GM12878 (cell line): ENCODE data around the gene IFNA2. TPM values are rescaled to one million over a fixed set of nuclear protein-coding genes. Genes with fewer than 3 reads are reported as not detected.

ENCODE experiments used
- polyA plus RNA-seq, 11 experiments: library from polyadenylated mRNA; depleted of rRNA in 4 of 11; unstranded in 6 of 11; stranded (reverse) in 5 of 11; fragments of >200 nt; fragmentation: Nextera tagmentation in 4 of 11; fragmentation: Illumina TruSeq in 1 of 11; extraction: Ambion mirVana in 4 of 11; extraction: Trizol in 1 of 11; gene quantifications; 1 replicate in 1 of 11; 2 replicates in 10 of 11; pipeline versions ENCODE4 v1.2.1 to v1.2.3, GENCODE V29; 2011 to 2016; ENCODE audit warnings: inconsistent platforms in 2 of 11, missing spikeins in 2 of 11, low read depth in 1 of 11
- total RNA-seq, 4 experiments: library from RNA; depleted of rRNA in 3 of 4; stranded (reverse); fragments of >200 nt in 3 of 4; fragmentation: Illumina TruSeq in 1 of 4; extraction: Trizol in 1 of 4; gene quantifications; 2 replicates each; pipeline versions ENCODE4 v1.2.1 to v1.2.3, GENCODE V29; 2013 to 2021

IFNA2 gene
- total and polyA plus RNA-seq, 10 of the 15 experiments (the other 5 are each of a cell fraction or from before 2014, with no cell fraction given): 0.26 to 2.8 (median 0.66) TPM; not detected in 2

Other genes starting within 250 kb of the IFNA2 start
Only the 7 nearest of the 15 such genes appear.
- gene IFNA5, start 80.1 kb downstream of the IFNA2 start, total RNA-seq (2014; rRNA removed): not detected in 2 replicates
- gene IFNA5, start 80.1 kb downstream of the IFNA2 start, total RNA-seq (2014; rRNA removed; fragmentation: Illumina TruSeq; extraction: Trizol): not detected in 2 replicates
- gene IFNA5, start 80.1 kb downstream of the IFNA2 start, total RNA-seq (2021): not detected in 2 replicates
- not detected in 2 replicates for gene IFNA5, start 80.1 kb downstream of the IFNA2 start, polyA plus RNA-seq (2011; rRNA removed)
- gene IFNA5, start 80.1 kb downstream of the IFNA2 start, polyA plus RNA-seq (2014; fragmentation: Illumina TruSeq; extraction: Trizol): not detected in 2 replicates
- gene IFNA5, start 80.1 kb downstream of the IFNA2 start, polyA plus RNA-seq (2014; fragmentation: Nextera tagmentation; extraction: Ambion mirVana): not detected
- gene IFNA5, start 80.1 kb downstream of the IFNA2 start, polyA plus RNA-seq (2014; rRNA removed): not detected in 2 replicates
- not detected for gene IFNA5, start 80.1 kb downstream of the IFNA2 start, polyA plus RNA-seq (2016; fragmentation: Nextera tagmentation; extraction: Ambion mirVana)
- 17.7 and 20.2 TPM in 2 replicates for gene KLHL9, start 50.0 kb downstream of the IFNA2 start, total RNA-seq (2014; rRNA removed)
- gene KLHL9, start 50.0 kb downstream of the IFNA2 start, total RNA-seq (2014; rRNA removed; fragmentation: Illumina TruSeq; extraction: Trizol): 15.3 and 15.8 TPM in 2 replicates
- 17.2 and 17.7 TPM in 2 replicates for gene KLHL9, start 50.0 kb downstream of the IFNA2 start, total RNA-seq (2021)
- gene KLHL9, start 50.0 kb downstream of the IFNA2 start, polyA plus RNA-seq (2011; rRNA removed): 37.7 and 53.4 TPM in 2 replicates
- gene KLHL9, start 50.0 kb downstream of the IFNA2 start, polyA plus RNA-seq (2014; fragmentation: Illumina TruSeq; extraction: Trizol): 18.3 and 23.1 TPM in 2 replicates
- 1 to 10 TPM; 3.8 to 5.8 TPM for gene KLHL9, start 50.0 kb downstream of the IFNA2 start, polyA plus RNA-seq (2014; fragmentation: Nextera tagmentation; extraction: Ambion mirVana)
- gene KLHL9, start 50.0 kb downstream of the IFNA2 start, polyA plus RNA-seq (2014; rRNA removed): 13.7 and 15.8 TPM in 2 replicates
- gene KLHL9, start 50.0 kb downstream of the IFNA2 start, polyA plus RNA-seq (2016; fragmentation: Nextera tagmentation; extraction: Ambion mirVana): 10 to 100 TPM; 17.5 to 18.6 TPM
- 0.22 TPM in 1 of 2 replicates, not detected in the other for gene IFNA6, start 34.5 kb downstream of the IFNA2 start, total RNA-seq (2014; rRNA removed)
- gene IFNA6, start 34.5 kb downstream of the IFNA2 start, total RNA-seq (2014; rRNA removed; fragmentation: Illumina TruSeq; extraction: Trizol): not detected in 2 replicates
- gene IFNA6, start 34.5 kb downstream of the IFNA2 start, total RNA-seq (2021): not detected in 2 replicates
- gene IFNA6, start 34.5 kb downstream of the IFNA2 start, polyA plus RNA-seq (2011; rRNA removed): 0.04 and 0.14 TPM in 2 replicates
- not detected in 2 replicates for gene IFNA6, start 34.5 kb downstream of the IFNA2 start, polyA plus RNA-seq (2014; fragmentation: Illumina TruSeq; extraction: Trizol)
- not detected for gene IFNA6, start 34.5 kb downstream of the IFNA2 start, polyA plus RNA-seq (2014; fragmentation: Nextera tagmentation; extraction: Ambion mirVana)
- not detected in 2 replicates for gene IFNA6, start 34.5 kb downstream of the IFNA2 start, polyA plus RNA-seq (2014; rRNA removed)
- gene IFNA6, start 34.5 kb downstream of the IFNA2 start, polyA plus RNA-seq (2016; fragmentation: Nextera tagmentation; extraction: Ambion mirVana): not detected
- gene IFNA13, start 17.3 kb downstream of the IFNA2 start, total RNA-seq (2014; rRNA removed): not detected in 2 replicates
- gene IFNA13, start 17.3 kb downstream of the IFNA2 start, total RNA-seq (2014; rRNA removed; fragmentation: Illumina TruSeq; extraction: Trizol): not detected in 2 replicates
- gene IFNA13, start 17.3 kb downstream of the IFNA2 start, total RNA-seq (2021): not detected in 2 replicates
- 0.06 TPM in 1 of 2 replicates, not detected in the other for gene IFNA13, start 17.3 kb downstream of the IFNA2 start, polyA plus RNA-seq (2011; rRNA removed)
- not detected in 2 replicates for gene IFNA13, start 17.3 kb downstream of the IFNA2 start, polyA plus RNA-seq (2014; fragmentation: Illumina TruSeq; extraction: Trizol)
- not detected for gene IFNA13, start 17.3 kb downstream of the IFNA2 start, polyA plus RNA-seq (2014; fragmentation: Nextera tagmentation; extraction: Ambion mirVana)
- not detected in 2 replicates for gene IFNA13, start 17.3 kb downstream of the IFNA2 start, polyA plus RNA-seq (2014; rRNA removed)
- gene IFNA13, start 17.3 kb downstream of the IFNA2 start, polyA plus RNA-seq (2016; fragmentation: Nextera tagmentation; extraction: Ambion mirVana): not detected
- gene IFNA8, start 23.7 kb upstream of the IFNA2 start, total RNA-seq (2014; rRNA removed): not detected in 2 replicates
- gene IFNA8, start 23.7 kb upstream of the IFNA2 start, total RNA-seq (2014; rRNA removed; fragmentation: Illumina TruSeq; extraction: Trizol): not detected in 2 replicates
- gene IFNA8, start 23.7 kb upstream of the IFNA2 start, total RNA-seq (2021): not detected in 2 replicates
- gene IFNA8, start 23.7 kb upstream of the IFNA2 start, polyA plus RNA-seq (2011; rRNA removed): not detected in 2 replicates
- gene IFNA8, start 23.7 kb upstream of the IFNA2 start, polyA plus RNA-seq (2014; fragmentation: Illumina TruSeq; extraction: Trizol): not detected in 2 replicates
- gene IFNA8, start 23.7 kb upstream of the IFNA2 start, polyA plus RNA-seq (2014; fragmentation: Nextera tagmentation; extraction: Ambion mirVana): not detected
- not detected in 2 replicates for gene IFNA8, start 23.7 kb upstream of the IFNA2 start, polyA plus RNA-seq (2014; rRNA removed)
- gene IFNA8, start 23.7 kb upstream of the IFNA2 start, polyA plus RNA-seq (2016; fragmentation: Nextera tagmentation; extraction: Ambion mirVana): not detected
- not detected in 2 replicates for gene IFNA1, start 55.0 kb upstream of the IFNA2 start, total RNA-seq (2014; rRNA removed)
- gene IFNA1, start 55.0 kb upstream of the IFNA2 start, total RNA-seq (2014; rRNA removed; fragmentation: Illumina TruSeq; extraction: Trizol): not detected in 2 replicates
- not detected in 2 replicates for gene IFNA1, start 55.0 kb upstream of the IFNA2 start, total RNA-seq (2021)
- not detected in 2 replicates for gene IFNA1, start 55.0 kb upstream of the IFNA2 start, polyA plus RNA-seq (2011; rRNA removed)
- gene IFNA1, start 55.0 kb upstream of the IFNA2 start, polyA plus RNA-seq (2014; fragmentation: Illumina TruSeq; extraction: Trizol): not detected in 2 replicates
- not detected for gene IFNA1, start 55.0 kb upstream of the IFNA2 start, polyA plus RNA-seq (2014; fragmentation: Nextera tagmentation; extraction: Ambion mirVana)
- not detected in 2 replicates for gene IFNA1, start 55.0 kb upstream of the IFNA2 start, polyA plus RNA-seq (2014; rRNA removed)
- not detected for gene IFNA1, start 55.0 kb upstream of the IFNA2 start, polyA plus RNA-seq (2016; fragmentation: Nextera tagmentation; extraction: Ambion mirVana)
- gene IFNE, start 96.9 kb upstream of the IFNA2 start, total RNA-seq (2014; rRNA removed): not detected in 2 replicates
- gene IFNE, start 96.9 kb upstream of the IFNA2 start, total RNA-seq (2014; rRNA removed; fragmentation: Illumina TruSeq; extraction: Trizol): not detected in 2 replicates
- gene IFNE, start 96.9 kb upstream of the IFNA2 start, total RNA-seq (2021): not detected in 2 replicates
- gene IFNE, start 96.9 kb upstream of the IFNA2 start, polyA plus RNA-seq (2011; rRNA removed): not detected in 2 replicates
- not detected in 2 replicates for gene IFNE, start 96.9 kb upstream of the IFNA2 start, polyA plus RNA-seq (2014; fragmentation: Illumina TruSeq; extraction: Trizol)
- not detected for gene IFNE, start 96.9 kb upstream of the IFNA2 start, polyA plus RNA-seq (2014; fragmentation: Nextera tagmentation; extraction: Ambion mirVana)
- not detected in 2 replicates for gene IFNE, start 96.9 kb upstream of the IFNA2 start, polyA plus RNA-seq (2014; rRNA removed)
- gene IFNE, start 96.9 kb upstream of the IFNA2 start, polyA plus RNA-seq (2016; fragmentation: Nextera tagmentation; extraction: Ambion mirVana): not detected